Measurements from ENCODE around the gene F10. TPM values are rescaled to one million over a fixed set of nuclear protein-coding genes. Genes with fewer than 3 reads are reported as not detected.

The F10 gene
- polyA plus RNA-seq, 1 experiment, result 39.0 TPM

DNA sequence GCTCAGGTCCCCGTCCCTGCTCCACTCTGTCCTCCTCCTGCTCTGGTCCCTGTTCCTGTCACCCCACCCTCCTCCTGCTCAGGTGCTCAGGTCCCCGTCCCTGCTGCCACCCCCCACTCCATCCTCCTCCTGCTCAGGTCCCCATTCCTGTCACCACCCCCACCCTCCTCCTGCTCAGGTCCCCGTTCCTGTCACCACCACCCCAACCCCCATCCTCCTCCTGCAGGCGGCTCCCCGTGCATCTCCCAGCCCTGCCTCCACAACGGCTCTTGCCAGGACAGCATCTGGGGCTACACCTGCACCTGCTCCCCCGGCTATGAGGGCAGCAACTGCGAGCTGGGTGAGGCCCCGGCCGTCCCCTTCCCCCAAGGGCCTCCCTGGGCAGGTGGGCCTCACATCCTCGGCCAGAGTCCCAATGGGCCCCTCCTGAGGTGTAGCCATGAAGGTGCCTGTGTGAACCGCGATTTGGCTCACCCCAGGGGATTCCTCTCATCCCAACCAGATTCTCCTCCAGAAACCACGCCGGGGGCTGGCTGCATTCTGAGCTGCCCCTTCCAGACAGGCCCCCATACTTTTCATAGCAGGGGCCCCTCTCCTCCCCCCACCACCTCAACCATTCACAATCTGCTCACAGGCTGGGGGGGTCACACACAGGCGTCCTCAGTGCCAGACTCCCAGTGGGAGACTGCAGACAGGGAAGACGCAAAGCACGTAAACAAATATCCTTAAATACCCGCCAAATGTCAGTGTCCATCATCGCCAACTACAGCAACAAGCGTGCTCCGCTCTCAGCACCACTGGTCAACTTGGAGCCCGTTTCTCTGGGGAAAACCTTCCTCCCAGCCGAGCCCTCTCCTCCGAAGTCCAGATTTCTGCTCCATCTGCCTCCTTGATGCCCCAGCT, 40.4 kb downstream of the F10 start:
- CTCF ChIA-PET, result no interaction called here

DNA sequence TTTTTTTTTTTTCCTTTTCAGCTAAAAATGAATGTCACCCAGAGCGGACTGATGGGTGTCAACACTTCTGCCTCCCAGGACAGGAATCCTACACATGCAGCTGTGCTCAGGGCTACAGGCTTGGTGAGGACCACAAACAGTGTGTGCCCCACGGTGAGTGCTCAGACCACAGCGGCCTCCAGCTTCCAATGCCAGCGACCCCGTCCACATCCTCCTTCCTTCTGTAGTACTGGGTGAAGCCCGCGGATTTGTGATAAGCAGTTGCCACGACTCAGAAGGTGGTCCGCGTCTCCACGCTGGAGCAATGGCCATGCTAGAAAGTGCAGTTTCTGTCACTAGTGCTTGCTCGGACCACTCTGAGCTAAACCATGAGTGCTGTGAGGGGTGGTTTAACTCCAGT, 41.9 kb downstream of the F10 start:
- Histone ChIP-seq H3K27me3 (ENCODE audit: control insufficient read depth, insufficient read depth, low read length) (no peaks in the 10 kb centered on the region), H3K4me3 (ENCODE audit: low read depth, low read length) (no peak overlapping the region), H3K36me3 (ENCODE audit: control insufficient read depth, insufficient read depth, low read length) (peaks cover 2% of the 10 kb centered on the region)
- ChIA-PET CTCF (interaction anchor here (1.0 kb wide), 1 partner anchor 10 kb away, joined by 3 read pairs; no protein-coding TSS in a partner anchor), POLR2A (no interaction called here)
- DNase-seq (ENCODE audit: low read depth), result no peak
- TF ChIP-seq, protein P1, sequence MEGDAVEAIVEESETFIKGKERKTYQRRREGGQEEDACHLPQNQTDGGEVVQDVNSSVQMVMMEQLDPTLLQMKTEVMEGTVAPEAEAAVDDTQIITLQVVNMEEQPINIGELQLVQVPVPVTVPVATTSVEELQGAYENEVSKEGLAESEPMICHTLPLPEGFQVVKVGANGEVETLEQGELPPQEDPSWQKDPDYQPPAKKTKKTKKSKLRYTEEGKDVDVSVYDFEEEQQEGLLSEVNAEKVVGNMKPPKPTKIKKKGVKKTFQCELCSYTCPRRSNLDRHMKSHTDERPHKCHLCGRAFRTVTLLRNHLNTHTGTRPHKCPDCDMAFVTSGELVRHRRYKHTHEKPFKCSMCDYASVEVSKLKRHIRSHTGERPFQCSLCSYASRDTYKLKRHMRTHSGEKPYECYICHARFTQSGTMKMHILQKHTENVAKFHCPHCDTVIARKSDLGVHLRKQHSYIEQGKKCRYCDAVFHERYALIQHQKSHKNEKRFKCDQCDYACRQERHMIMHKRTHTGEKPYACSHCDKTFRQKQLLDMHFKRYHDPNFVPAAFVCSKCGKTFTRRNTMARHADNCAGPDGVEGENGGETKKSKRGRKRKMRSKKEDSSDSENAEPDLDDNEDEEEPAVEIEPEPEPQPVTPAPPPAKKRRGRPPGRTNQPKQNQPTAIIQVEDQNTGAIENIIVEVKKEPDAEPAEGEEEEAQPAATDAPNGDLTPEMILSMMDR (IDR thresholded peaks at IDR 0.05; ENCODE audit: insufficient read depth, low read depth, low read length), result no peak

More for the DNA sequence above, 40.4 kb downstream of the F10 start:
- POLR2A ChIA-PET, result no interaction called here
- Histone ChIP-seq H3K4me3 (ENCODE audit: low read depth, low read length) (no peak overlapping the region), H3K36me3 (ENCODE audit: control insufficient read depth, insufficient read depth, low read length) (no peaks in the 10 kb centered on the region), H3K27me3 (ENCODE audit: control insufficient read depth, insufficient read depth, low read length) (no peaks in the 10 kb centered on the region)
- TF ChIP-seq, protein P1 (IDR thresholded peaks at IDR 0.05; ENCODE audit: insufficient read depth, low read depth, low read length), result no peak
- no peak for DNase-seq (ENCODE audit: low read depth)

DNA sequence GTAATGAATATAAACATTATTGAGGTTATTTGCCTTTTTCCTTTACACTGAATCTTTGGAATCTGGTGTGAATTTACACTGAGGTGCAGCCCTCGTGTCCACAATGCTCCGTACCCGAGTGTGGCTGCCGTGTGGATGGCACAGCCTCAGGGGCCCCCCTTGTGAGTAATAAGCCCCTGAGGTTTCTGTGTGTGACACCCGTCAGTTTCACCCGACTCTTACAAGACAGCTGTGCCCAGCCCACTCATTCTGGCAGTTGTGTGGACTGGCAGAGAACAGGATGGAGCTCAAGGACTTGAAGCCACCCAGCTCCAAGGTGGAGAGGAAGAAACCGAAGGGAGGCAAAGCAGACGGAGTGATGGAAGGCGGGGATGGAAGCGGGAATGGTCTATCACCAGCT, 43.7 kb downstream of the F10 start:
- CTCF ChIA-PET, result interaction anchor here (1.1 to 1.3 kb wide), 2 partner anchors 9 to 42 kb away, joined by 3 to 4 read pairs; no protein-coding TSS in a partner anchor
- POLR2A ChIA-PET, result no interaction called here
- DNase-seq (ENCODE audit: low read depth), result no peak
- TF ChIP-seq, protein P1 (IDR thresholded peaks at IDR 0.05; ENCODE audit: insufficient read depth, low read depth, low read length), result no peak
- H3K27me3 ChIP-seq (ENCODE audit: control insufficient read depth, insufficient read depth, low read length), result no peaks in the 10 kb centered on the region
- H3K4me3 ChIP-seq (ENCODE audit: low read depth, low read length), result no peak overlapping the region
- H3K36me3 ChIP-seq (ENCODE audit: control insufficient read depth, insufficient read depth, low read length), result peaks cover 6% of the 10 kb centered on the region

DNA sequence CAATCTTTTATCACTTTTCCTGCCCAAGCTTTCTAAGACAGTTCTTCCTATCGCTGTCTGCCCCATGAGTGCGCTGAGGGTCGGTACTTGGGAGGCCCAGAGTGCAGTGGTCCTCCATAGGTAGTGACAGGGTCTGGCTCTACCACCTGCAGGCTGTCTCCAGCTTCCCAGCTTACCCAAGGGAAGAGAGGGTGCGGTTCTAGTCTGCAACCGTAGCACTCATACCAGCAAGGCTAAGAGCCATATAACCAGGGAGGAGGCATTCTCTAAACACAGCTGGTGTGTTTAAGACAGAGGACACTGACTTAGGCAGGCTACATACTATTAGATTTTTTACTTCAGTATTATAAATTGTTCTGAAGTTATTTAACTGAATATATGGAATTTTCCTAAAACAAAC, 44.1 kb downstream of the F10 start:
- Histone ChIP-seq H3K36me3 (ENCODE audit: control insufficient read depth, insufficient read depth, low read length) (peaks cover 9% of the 10 kb centered on the region), H3K27me3 (ENCODE audit: control insufficient read depth, insufficient read depth, low read length) (no peaks in the 10 kb centered on the region), H3K4me3 (ENCODE audit: low read depth, low read length) (no peak overlapping the region)
- no peak for DNase-seq (ENCODE audit: low read depth)
- ChIA-PET CTCF (interaction anchor here (1.1 to 1.3 kb wide), 2 partner anchors 10 to 43 kb away, joined by 3 to 4 read pairs; no protein-coding TSS in a partner anchor), POLR2A (no interaction called here)
- TF ChIP-seq, protein P1 (IDR thresholded peaks at IDR 0.05; ENCODE audit: insufficient read depth, low read depth, low read length), result no peak

DNA sequence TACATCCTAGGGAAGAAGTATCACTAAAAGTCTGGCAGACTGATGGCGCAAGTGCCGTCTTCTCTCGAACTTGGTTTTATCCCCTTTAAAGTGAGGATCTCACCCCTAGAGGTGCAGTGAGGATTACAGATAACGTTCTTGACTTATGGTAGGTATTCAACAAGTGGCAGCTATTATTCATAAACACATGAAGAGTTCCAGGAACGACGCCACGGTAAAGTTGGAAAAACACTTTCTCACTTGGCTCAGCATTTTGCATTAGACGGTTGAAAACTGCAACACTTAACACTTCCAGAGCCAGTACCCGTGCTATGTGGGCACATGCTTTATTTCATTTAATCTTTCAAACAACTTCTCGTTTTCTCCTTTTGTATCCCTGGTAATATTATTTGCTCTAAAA, 44.6 kb downstream of the F10 start:
- POLR2A ChIA-PET, result no interaction called here
- Histone ChIP-seq H3K27me3 (ENCODE audit: control insufficient read depth, insufficient read depth, low read length) (no peaks in the 10 kb centered on the region), H3K36me3 (ENCODE audit: control insufficient read depth, insufficient read depth, low read length) (peaks cover 13% of the 10 kb centered on the region), H3K4me3 (ENCODE audit: low read depth, low read length) (no peak overlapping the region)
- TF ChIP-seq, protein P1 (IDR thresholded peaks at IDR 0.05; ENCODE audit: insufficient read depth, low read depth, low read length), result no peak
- CTCF ChIA-PET, result interaction anchor here (1.1 to 1.3 kb wide), 2 partner anchors 10 to 43 kb away, joined by 3 to 4 read pairs; no protein-coding TSS in a partner anchor
- no peak for DNase-seq (ENCODE audit: low read depth)

Data from BJ (cell line).